ENCODE data around the gene DIO1.

GRCh38 chr1:53957194-53957818, 63.3 kb downstream of the DIO1 start:
- TF ChIP-seq, protein P1, sequence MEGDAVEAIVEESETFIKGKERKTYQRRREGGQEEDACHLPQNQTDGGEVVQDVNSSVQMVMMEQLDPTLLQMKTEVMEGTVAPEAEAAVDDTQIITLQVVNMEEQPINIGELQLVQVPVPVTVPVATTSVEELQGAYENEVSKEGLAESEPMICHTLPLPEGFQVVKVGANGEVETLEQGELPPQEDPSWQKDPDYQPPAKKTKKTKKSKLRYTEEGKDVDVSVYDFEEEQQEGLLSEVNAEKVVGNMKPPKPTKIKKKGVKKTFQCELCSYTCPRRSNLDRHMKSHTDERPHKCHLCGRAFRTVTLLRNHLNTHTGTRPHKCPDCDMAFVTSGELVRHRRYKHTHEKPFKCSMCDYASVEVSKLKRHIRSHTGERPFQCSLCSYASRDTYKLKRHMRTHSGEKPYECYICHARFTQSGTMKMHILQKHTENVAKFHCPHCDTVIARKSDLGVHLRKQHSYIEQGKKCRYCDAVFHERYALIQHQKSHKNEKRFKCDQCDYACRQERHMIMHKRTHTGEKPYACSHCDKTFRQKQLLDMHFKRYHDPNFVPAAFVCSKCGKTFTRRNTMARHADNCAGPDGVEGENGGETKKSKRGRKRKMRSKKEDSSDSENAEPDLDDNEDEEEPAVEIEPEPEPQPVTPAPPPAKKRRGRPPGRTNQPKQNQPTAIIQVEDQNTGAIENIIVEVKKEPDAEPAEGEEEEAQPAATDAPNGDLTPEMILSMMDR (IDR thresholded peaks at IDR 0.05; ENCODE audit: low read depth, low read length, poor library complexity, severe bottlenecking), result no peak
- TF ChIP-seq EZH2phosphoT487 (IDR thresholded peaks at IDR 0.05; ENCODE audit: borderline replicate concordance, low read length), result no peak

Data from DOHH2 (cell line).